Measurements from ENCODE around the gene PER2.

Gene PER2

GRCh38 chr2:238305965-238306671 is 17.7 kb upstream of the PER2 start:
- no peak for DNase-seq

- DNase-seq = peak; percentile 14 to 36
Measured at GRCh38 chr2:238305092-238305862, 16.9 kb upstream of the PER2 start.

GRCh38 chr2:238304116-238304515 is 15.7 kb upstream of the PER2 start:
- DNase-seq = no peak

- DNase-seq = no peak
Measured at GRCh38 chr2:238302751-238303150, 14.3 kb upstream of the PER2 start.

- no peak for DNase-seq
Measured at GRCh38 chr2:238302087-238302486, 13.7 kb upstream of the PER2 start.

GRCh38 chr2:238299803-238300202 is 11.4 kb upstream of the PER2 start:
- no peak for DNase-seq

GRCh38 chr2:238296638-238297457 is 8.4 kb upstream of the PER2 start:
- no peak for DNase-seq

GRCh38 chr2:238295144-238296112 is 7.0 kb upstream of the PER2 start:
- DNase-seq = no peak

GRCh38 chr2:238294393-238295143 is 6.2 kb upstream of the PER2 start:
- no peak for DNase-seq

- DNase-seq = no peak
Measured at GRCh38 chr2:238294046-238294392, 5.6 kb upstream of the PER2 start.

- DNase-seq = no peak
Measured at GRCh38 chr2:238291550-238292281, 3.3 kb upstream of the PER2 start.

GRCh38 chr2:238290715-238291549 is 2.5 kb upstream of the PER2 start:
- peak; percentile 82 to 85 for DNase-seq

- peak; percentile 98 to 99 for DNase-seq
Measured at GRCh38 chr2:238290091-238290509, 1.7 kb upstream of the PER2 start.

GRCh38 chr2:238289574-238289973 is 1.2 kb upstream of the PER2 start:
- no peak for DNase-seq

GRCh38 chr2:238288650-238289573 is 502 bp upstream of the PER2 start:
- peak; percentile 97 for DNase-seq

- DNase-seq = peak; percentile 18 to 27
Measured at GRCh38 chr2:238286987-238287736, 1.2 kb downstream of the PER2 start.

GRCh38 chr2:238286551-238286950 is 1.9 kb downstream of the PER2 start:
- peak; percentile 43 to 56 for DNase-seq

GRCh38 chr2:238286095-238286494 is 2.3 kb downstream of the PER2 start:
- DNase-seq = no peak

Data from SHP77 (cell line).